Lower leg skin (tissue), 4 donors: Measurements from ENCODE around the gene UNC119. TPM values are rescaled to one million over a fixed set of nuclear protein-coding genes. Genes with fewer than 3 reads are reported as not detected.

Source experiments
- DNase-seq, 2 donors: peaks; one replicate each; pipeline ENCODE4 v3.0.0-alpha.2; 2019; ENCODE audit warnings: low spot score in 2 of 2
- H3K4me3 ChIP-seq: fragments of 200-600 bp; sonication (generic); 2 replicates; pipeline ENCODE4 v1.5.1; 2017; ENCODE audit warnings: mild to moderate bottlenecking, low read depth; ENCODE audit not compliant: poor library complexity, severe bottlenecking
- POLR2A ChIP-seq, 2 donors: fragments of 450-650 bp; IDR thresholded peaks; one replicate each; pipeline ENCODE4 v1.6.1; 2016 to 2017; ENCODE audit warnings: antibody characterized with exemption in 2 of 2, mild to moderate bottlenecking in 1 of 2, moderate library complexity in 1 of 2
- WGBS, 2 donors: methylation state at CpG; one replicate each; pipeline ENCODE4 v1.1.5; 2018; 5-methylcytosine and 5-hydroxymethylcytosine counted together
- intact Hi-C: fragments of 100-400 bp; cut with DNase I; formaldehyde crosslinking; loops from one replicate; pipeline ENCODE4 v1.15.0; 2023; ENCODE audit warnings: low total_unique reads
- total RNA-seq, 4 donors: library from RNA; depleted of rRNA; stranded (reverse); fragments of >200 nt; gene quantifications; one replicate each; pipeline ENCODE4 v1.1.0, GENCODE V29; 2016
- TF ChIP-seq, protein P1 (sequence below), 3 donors: fragments of 450-650 bp; IDR thresholded peaks; one replicate each; pipeline ENCODE4 v1.5.1; 2016; ENCODE audit warnings: antibody characterized with exemption in 3 of 3, mild to moderate bottlenecking in 3 of 3, moderate library complexity in 2 of 3

Gene UNC119
- total RNA-seq, 4 donors from 2014 or later, result 41.2 to 41.6 (median 41.4) TPM

DNA sequence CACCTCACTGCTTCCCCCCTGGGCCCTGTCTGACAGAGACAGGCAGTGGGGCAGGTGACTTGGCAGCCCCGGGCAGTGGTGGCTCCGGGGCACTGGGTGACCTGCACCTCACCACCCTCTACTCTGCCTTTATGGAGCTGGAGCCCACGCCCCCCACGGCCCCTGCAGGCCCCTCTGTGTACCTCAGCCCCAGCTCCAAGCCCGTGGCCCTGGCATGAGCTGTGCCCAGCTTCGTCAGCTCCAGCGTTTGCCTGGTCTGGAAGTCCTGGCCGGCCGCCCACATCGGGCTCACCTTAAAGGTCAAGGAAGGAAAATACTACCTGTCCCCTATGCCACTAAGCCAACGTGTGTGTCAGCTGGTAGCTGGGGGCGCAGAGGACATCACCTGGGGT is 15.2 kb downstream of the UNC119 start:
- TF ChIP-seq POLR2A (IDR thresholded peaks at IDR 0.05), result no peak
- TF ChIP-seq, protein P1, sequence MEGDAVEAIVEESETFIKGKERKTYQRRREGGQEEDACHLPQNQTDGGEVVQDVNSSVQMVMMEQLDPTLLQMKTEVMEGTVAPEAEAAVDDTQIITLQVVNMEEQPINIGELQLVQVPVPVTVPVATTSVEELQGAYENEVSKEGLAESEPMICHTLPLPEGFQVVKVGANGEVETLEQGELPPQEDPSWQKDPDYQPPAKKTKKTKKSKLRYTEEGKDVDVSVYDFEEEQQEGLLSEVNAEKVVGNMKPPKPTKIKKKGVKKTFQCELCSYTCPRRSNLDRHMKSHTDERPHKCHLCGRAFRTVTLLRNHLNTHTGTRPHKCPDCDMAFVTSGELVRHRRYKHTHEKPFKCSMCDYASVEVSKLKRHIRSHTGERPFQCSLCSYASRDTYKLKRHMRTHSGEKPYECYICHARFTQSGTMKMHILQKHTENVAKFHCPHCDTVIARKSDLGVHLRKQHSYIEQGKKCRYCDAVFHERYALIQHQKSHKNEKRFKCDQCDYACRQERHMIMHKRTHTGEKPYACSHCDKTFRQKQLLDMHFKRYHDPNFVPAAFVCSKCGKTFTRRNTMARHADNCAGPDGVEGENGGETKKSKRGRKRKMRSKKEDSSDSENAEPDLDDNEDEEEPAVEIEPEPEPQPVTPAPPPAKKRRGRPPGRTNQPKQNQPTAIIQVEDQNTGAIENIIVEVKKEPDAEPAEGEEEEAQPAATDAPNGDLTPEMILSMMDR (IDR thresholded peaks at IDR 0.05), result no peak
- intact Hi-C loops, result no loop called here
- WGBS, 2 donors, result 77% methylated on average over 10 to 12 of the region's 12 CpGs
- no peak overlapping the region for H3K4me3 ChIP-seq
- no peak for DNase-seq

DNA sequence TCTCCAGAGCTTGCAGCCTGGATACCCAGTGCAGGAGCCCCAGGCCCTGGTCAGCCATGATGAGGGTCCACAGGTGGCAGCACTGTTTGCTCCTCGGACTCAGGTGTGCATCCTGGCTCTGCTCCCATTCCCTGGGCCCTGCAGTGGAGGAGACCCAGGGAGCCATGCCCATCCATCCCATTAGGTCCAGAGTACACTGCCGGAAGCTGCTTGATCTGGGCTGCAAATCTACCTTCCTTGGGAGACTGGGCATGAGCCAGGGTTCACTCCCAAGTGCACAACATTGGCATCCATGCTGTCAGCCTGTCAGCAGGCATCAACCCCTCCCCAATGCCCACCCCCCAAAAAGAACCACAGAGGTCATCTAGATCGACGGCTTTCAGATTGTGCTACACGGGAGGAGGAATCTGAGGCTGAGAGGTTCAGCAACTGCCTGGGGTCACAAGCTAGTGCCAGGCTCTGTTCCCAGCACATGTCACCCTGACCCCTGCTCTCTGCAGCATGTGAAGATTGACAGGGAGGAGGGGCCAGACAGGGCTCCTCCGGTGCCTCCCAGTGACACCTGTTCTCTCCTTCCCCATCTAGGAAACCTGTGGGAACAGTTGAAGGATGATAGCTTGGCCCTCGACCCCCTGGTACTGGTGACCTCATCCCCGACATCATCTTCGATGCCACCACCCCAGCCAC is 15.7 kb downstream of the UNC119 start:
- 65 to 70% methylated on average over 7 to 9 of the region's 9 CpGs for WGBS, 2 donors
- intact Hi-C loops, result no loop called here
- no peak overlapping the region for H3K4me3 ChIP-seq

DNA sequence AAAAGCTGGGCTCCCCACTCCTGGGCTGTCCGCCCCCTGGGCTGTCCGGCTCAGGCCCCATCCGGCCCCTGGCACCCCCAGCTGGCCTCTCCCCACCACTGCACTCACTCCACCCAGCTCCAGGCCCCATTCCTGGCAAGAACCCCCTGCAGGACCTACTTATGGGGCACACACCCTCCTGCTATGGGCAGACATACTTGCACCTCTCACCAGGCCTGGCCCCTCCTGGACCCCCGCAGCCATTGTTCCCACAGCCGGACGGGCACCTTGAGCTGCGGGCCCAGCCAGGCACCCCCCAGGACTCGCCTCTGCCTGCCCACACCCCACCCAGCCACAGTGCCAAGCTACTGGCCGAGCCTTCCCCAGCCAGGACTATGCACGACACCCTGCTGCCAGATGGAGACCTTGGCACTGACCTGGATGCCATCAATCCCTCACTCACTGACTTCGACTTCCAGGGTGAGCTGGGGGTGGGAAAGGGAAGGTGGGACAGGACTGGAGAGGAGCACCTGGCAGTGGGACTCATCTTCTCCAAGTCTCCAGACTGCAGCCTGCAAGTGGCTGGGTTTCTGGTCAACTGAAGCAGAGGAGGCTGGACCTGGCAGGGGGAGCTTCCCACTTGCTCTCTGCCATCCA is 17.6 kb downstream of the UNC119 start:
- no peak for DNase-seq
- WGBS, 2 donors, result 83 to 84% methylated on average over 11 of the region's 11 CpGs
- TF ChIP-seq, protein P1 (IDR thresholded peaks at IDR 0.05), result no peak
- no peak for TF ChIP-seq POLR2A (IDR thresholded peaks at IDR 0.05)
- H3K4me3 ChIP-seq, result no peak overlapping the region
- intact Hi-C loops, result no loop called here

More for the DNA sequence above, 15.7 kb downstream of the UNC119 start:
- DNase-seq, result no peak
- TF ChIP-seq, protein P1 (IDR thresholded peaks at IDR 0.05), result no peak
- TF ChIP-seq POLR2A (IDR thresholded peaks at IDR 0.05), result no peak

GRCh38 chr17:28533091-28533807 is 19.2 kb downstream of the UNC119 start:
- WGBS, 2 donors, result 48% methylated on average over 15 to 16 of the region's 16 CpGs
- intact Hi-C loops, result no loop called here
- peak in 1 of 2 donors; percentile 40 for DNase-seq
- TF ChIP-seq POLR2A (IDR thresholded peaks at IDR 0.05), result no peak
- TF ChIP-seq, protein P1 (IDR thresholded peaks at IDR 0.05), result no peak
- no peak overlapping the region for H3K4me3 ChIP-seq

DNA sequence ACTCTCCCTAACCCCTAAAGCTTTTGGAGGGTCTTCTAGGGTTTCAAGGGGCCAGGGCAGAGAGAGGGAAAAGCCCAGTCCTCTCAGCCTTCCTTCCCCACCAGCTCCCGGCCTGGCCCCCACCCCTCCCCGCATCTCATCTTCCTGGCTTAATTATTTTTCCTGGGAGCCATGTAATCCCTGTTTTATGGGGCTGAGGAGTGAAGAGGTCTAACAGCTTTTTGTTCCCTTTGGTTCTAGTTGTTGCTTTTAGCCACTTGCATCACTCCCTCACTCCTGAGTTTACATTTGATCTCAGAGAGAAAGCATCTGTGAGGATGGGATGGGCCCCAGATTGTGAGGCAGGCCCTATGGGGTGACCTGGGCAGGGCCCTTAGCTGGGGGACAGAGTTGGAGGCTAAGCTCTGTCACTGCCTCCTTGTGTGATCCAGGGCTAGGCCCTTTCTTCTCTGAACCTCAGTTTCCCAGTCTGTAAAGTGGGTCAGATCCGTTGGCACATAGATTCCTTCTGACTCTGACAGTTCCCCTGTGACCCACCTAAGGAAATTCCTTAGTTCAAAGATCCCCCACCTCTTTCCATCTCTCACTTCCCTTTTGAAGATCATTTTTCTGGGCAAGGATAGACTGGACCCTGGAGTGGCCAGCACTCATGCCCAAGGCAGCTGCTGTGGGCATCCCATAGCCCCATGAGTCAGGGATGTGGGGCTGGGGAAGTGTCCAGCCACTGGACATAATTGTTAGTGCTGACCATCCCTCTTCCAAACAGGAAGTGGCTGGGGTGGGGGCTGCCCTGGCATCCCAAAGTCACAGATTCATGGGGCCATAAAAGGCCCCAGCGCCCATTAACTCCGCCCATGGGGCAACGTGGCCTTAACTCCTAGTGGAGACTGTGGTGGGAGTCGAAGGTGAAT is 20.1 kb downstream of the UNC119 start:
- TF ChIP-seq POLR2A (IDR thresholded peaks at IDR 0.05), result no peak
- TF ChIP-seq, protein P1 (IDR thresholded peaks at IDR 0.05), result no peak
- DNase-seq, result no peak
- intact Hi-C loops, result no loop called here
- H3K4me3 ChIP-seq, result no peak overlapping the region
- WGBS, 2 donors, result 52 to 66% methylated on average over 7 of the region's 7 CpGs
